Ovary (tissue), 3 donors: Measurements from ENCODE around the gene MAGEA12.

Source experiments
- CTCF ChIP-seq, 3 donors: fragments of 450-650 bp in 2 of 3; fragments of 200-600 bp in 1 of 3; IDR thresholded peaks; one replicate each; pipeline versions ENCODE4 v1.5.1 to v1.8.0; 2016 to 2022; ENCODE audit warnings: antibody characterized with exemption in 3 of 3, mild to moderate bottlenecking in 1 of 3
- EP300 ChIP-seq: sonication (generic); formaldehyde crosslinking; IDR thresholded peaks from one replicate; pipeline ENCODE4 v1.6.1; 2017; ENCODE audit warnings: antibody characterized with exemption
- POLR2A ChIP-seq: fragments of 450-650 bp; IDR thresholded peaks from one replicate; pipeline ENCODE4 v1.6.1; 2017; ENCODE audit warnings: antibody characterized with exemption, mild to moderate bottlenecking, moderate library complexity
- donor health status: DM: no; HTN: no; CAD: no.

GRCh38 chrX:152738560-152738959 lies 5.0 kb downstream of the MAGEA12 start:
- TF ChIP-seq CTCF (IDR thresholded peaks at IDR 0.05) (no peak), EP300 (no peak), POLR2A (no peak)
